K562 (cell line): ENCODE data around the gene CATSPER3.

Source experiments
- ELF4 ChIP-seq: fragments of 450-650 bp; formaldehyde crosslinking; IDR thresholded peaks from 2 replicates; pipeline ENCODE4 v1.4.0; 2022; ENCODE audit warnings: missing genetic modification characterization
- EP300 ChIP-seq: IDR thresholded peaks from 2 replicates; pipeline ENCODE4 v1.6.1; 2012; ENCODE audit warnings: low read length, improper control_type of control experiment
- MED1 ChIP-seq: sonication (generic); formaldehyde crosslinking; IDR thresholded peaks from 2 replicates; pipeline ENCODE4 v1.8.1; 2023; ENCODE audit warnings: missing genetic modification reagents, borderline replicate concordance
- PRDM10 ChIP-seq: fragments of 450-650 bp; IDR thresholded peaks from 2 replicates; pipeline ENCODE4 v1.6.1; 2018; ENCODE audit not compliant: partially characterized antibody
- ZNF23 ChIP-seq: fragments of 250-450 bp; sonication (Bioruptor Pico); IDR thresholded peaks from 2 replicates; pipeline ENCODE4 v1.4.0; 2020; ENCODE audit warnings: mild to moderate bottlenecking
- ZNF232 ChIP-seq: sonication (generic); formaldehyde crosslinking; IDR thresholded peaks from 2 replicates; pipeline ENCODE4 v1.8.0; 2022; ENCODE audit warnings: mild to moderate bottlenecking, missing genetic modification reagents
- ZNF274 ChIP-seq: IDR thresholded peaks from 2 replicates; pipeline ENCODE4 v1.6.1; 2011; ENCODE audit warnings: low read depth, mild to moderate bottlenecking, low read length, moderate library complexity, borderline replicate concordance

- TF ChIP-seq ELF4 (no peak), MED1 (CRISPR knock-in tag) (no peak), EP300 (no peak), ZNF23 (CRISPR knock-in tag) (no peak), ZNF232 (CRISPR knock-in tag) (no peak), PRDM10 (no peak), ZNF274 (no peak)
Observed at GRCh38 chr5:135004376-135004775, 36.7 kb downstream of the CATSPER3 start.
